Ramos (cell line): ENCODE measurements around the gene LINC01488.

Experiments used
- in situ Hi-C: fragments of 300-500 bp; cut with MboI; formaldehyde crosslinking; loops from one replicate; pipeline ENCODE4 v1.14.3; 2022; ENCODE audit warnings: low sequenced_read_pairs; ENCODE audit not compliant: unreplicated experiment

The LINC01488 gene

GRCh38 chr11:69481393-69481844, at the start of gene LINC01488:
TSS of gene LINC01488 (plus strand) at chr11:69481663.
- in situ Hi-C loops: no loop called here

GRCh38 chr11:69431893-69432738, 49.3 kb upstream of the LINC01488 start:
- in situ Hi-C loops: no loop called here

GRCh38 chr11:69433741-69434140, 47.7 kb upstream of the LINC01488 start:
- in situ Hi-C loops: no loop called here

- in situ Hi-C loops: no loop called here
Observed at GRCh38 chr11:69434471-69434931, 47.0 kb upstream of the LINC01488 start.

- in situ Hi-C loops: no loop called here
Observed at GRCh38 chr11:69435161-69435986, 46.1 kb upstream of the LINC01488 start.

- in situ Hi-C loops: no loop called here
Observed at GRCh38 chr11:69436041-69436982, 45.2 kb upstream of the LINC01488 start.

- in situ Hi-C loops: no loop called here
Observed at GRCh38 chr11:69437001-69437875, 44.2 kb upstream of the LINC01488 start.

GRCh38 chr11:69437876-69438205, 43.6 kb upstream of the LINC01488 start:
- in situ Hi-C loops: no loop called here

- in situ Hi-C loops: no loop called here
Observed at GRCh38 chr11:69438286-69438920, 43.1 kb upstream of the LINC01488 start.

GRCh38 chr11:69439127-69439526, 42.3 kb upstream of the LINC01488 start:
- in situ Hi-C loops: no loop called here

- in situ Hi-C loops: no loop called here
Observed at GRCh38 chr11:69439651-69440464, 41.6 kb upstream of the LINC01488 start.

GRCh38 chr11:69440876-69441275, 40.6 kb upstream of the LINC01488 start:
- in situ Hi-C loops: no loop called here

GRCh38 chr11:69442012-69442806, 39.3 kb upstream of the LINC01488 start:
- in situ Hi-C loops: no loop called here

GRCh38 chr11:69442807-69443137, 38.7 kb upstream of the LINC01488 start:
- in situ Hi-C loops: no loop called here

- in situ Hi-C loops: no loop called here
Observed at GRCh38 chr11:69443138-69443967, 38.1 kb upstream of the LINC01488 start.

GRCh38 chr11:69443968-69444364, 37.5 kb upstream of the LINC01488 start:
- in situ Hi-C loops: no loop called here
